Keratinocyte (primary cell): ENCODE measurements around the gene RUFY2. TPM values are rescaled to one million over a fixed set of nuclear protein-coding genes. Genes with fewer than 3 reads are reported as not detected.

Source experiments
- DNase-seq: peaks from one replicate; pipeline ENCODE4 v3.0.0-alpha.2; 2011; ENCODE audit warnings: low read depth, missing footprints, low spot score
- FAIRE-seq: peaks from 2 replicates; lab custom pipeline; 2011; peaks lifted over from hg19 to GRCh38; lab: Jason Lieb, UNC
- H2AFZ ChIP-seq: 2 replicates; pipeline ENCODE4 v1.6.0; 2012; ENCODE audit warnings: low read length, control low read depth, inconsistent platforms; ENCODE audit not compliant: control insufficient read depth
- H3K27ac ChIP-seq: 2 replicates; pipeline ENCODE4 v1.5.1; 2011; ENCODE audit warnings: low read length; ENCODE audit not compliant: control insufficient read depth, insufficient read depth
- H3K27me3 ChIP-seq: 3 replicates; pipeline ENCODE4 v1.6.0; 2011; ENCODE audit warnings: low read length; ENCODE audit not compliant: control insufficient read depth, insufficient read depth; ENCODE audit errors: extremely low read depth
- H3K36me3 ChIP-seq, 2 experiments: 2 replicates in 1 of 2; 3 replicates in 1 of 2; pipeline ENCODE4 v1.5.1; 2011; ENCODE audit warnings: low read length in 2 of 2, mild to moderate bottlenecking in 1 of 2; ENCODE audit not compliant: control insufficient read depth in 2 of 2, insufficient read depth in 2 of 2; ENCODE audit errors: extremely low read depth in 1 of 2
- H3K4me1 ChIP-seq: 3 replicates; pipeline ENCODE4 v1.5.1; 2011; ENCODE audit warnings: low read length; ENCODE audit not compliant: control insufficient read depth, insufficient read depth; ENCODE audit errors: extremely low read depth
- H3K4me2 ChIP-seq: 3 replicates; pipeline ENCODE4 v1.6.0; 2011; ENCODE audit warnings: low read depth, low read length; ENCODE audit not compliant: control insufficient read depth, insufficient read depth; ENCODE audit errors: extremely low read depth
- H3K4me3 ChIP-seq, 3 experiments: fragments of 200-600 bp in 1 of 3; sonication (generic) in 1 of 3; 2 replicates in 2 of 3; 3 replicates in 1 of 3; pipeline ENCODE4 v1.5.1; 2011 to 2016; ENCODE audit warnings: low read length in 3 of 3, mild to moderate bottlenecking in 3 of 3, control low read depth in 2 of 3, inconsistent platforms in 1 of 3, low read depth in 1 of 3, mixed read lengths in 1 of 3, mixed run types in 1 of 3, moderate library complexity in 1 of 3; ENCODE audit not compliant: control insufficient read depth in 2 of 3, insufficient read depth in 2 of 3; ENCODE audit errors: extremely low read depth in 1 of 3
- H3K79me2 ChIP-seq: 2 replicates; pipeline ENCODE4 v1.6.0; 2012; ENCODE audit warnings: low read length; ENCODE audit not compliant: control insufficient read depth, insufficient read depth
- H3K9ac ChIP-seq: 3 replicates; pipeline ENCODE4 v1.6.0; 2011; ENCODE audit warnings: low read length; ENCODE audit not compliant: control insufficient read depth, insufficient read depth; ENCODE audit errors: extremely low read depth
- H3K9me1 ChIP-seq: 3 replicates; pipeline ENCODE4 v1.6.0; 2011; ENCODE audit warnings: low read length; ENCODE audit not compliant: control insufficient read depth, insufficient read depth; ENCODE audit errors: extremely low read depth
- H3K9me3 ChIP-seq: 2 replicates; pipeline ENCODE4 v1.5.1; 2012; ENCODE audit warnings: low read depth, low read length; ENCODE audit not compliant: control insufficient read depth
- H4K20me1 ChIP-seq: 3 replicates; pipeline ENCODE4 v1.6.0; 2011; ENCODE audit warnings: low read length; ENCODE audit not compliant: control insufficient read depth, insufficient read depth; ENCODE audit errors: extremely low read depth
- CTCF ChIP-seq, 3 experiments: IDR thresholded peaks in 1 of 3; conservative IDR thresholded peaks in 1 of 3; optimal IDR thresholded peaks in 1 of 3; 2 replicates in 2 of 3; 3 replicates in 1 of 3; pipeline versions ENCODE3 to v1.5.1; 2011; ENCODE audit warnings: low read length in 3 of 3, mild to moderate bottlenecking in 3 of 3, moderate library complexity in 2 of 3, control low read depth in 1 of 3, inconsistent platforms in 1 of 3; ENCODE audit not compliant: insufficient read depth in 2 of 3; ENCODE audit errors: extremely low read depth in 1 of 3
- EZH2 ChIP-seq: IDR thresholded peaks from one replicate; pipeline ENCODE4 v1.6.1; 2012; ENCODE audit warnings: inconsistent platforms, mild to moderate bottlenecking, low read length, moderate library complexity
- dilution Hi-C: fragments of 300-500 bp; cut with MboI; formaldehyde crosslinking; loops from one replicate; pipeline ENCODE4 v1.7.0; 2020; ENCODE audit warnings: low sequenced_read_pairs; ENCODE audit not compliant: extremely low pct_ligation_motif_present
- polyA plus RNA-seq, 5 experiments: library from polyadenylated mRNA; depleted of rRNA in 3 of 5; stranded (reverse) in 3 of 5; stranded (forward) in 1 of 5; unstranded in 1 of 5; fragments of >200 nt; gene quantifications; 1 replicate in 1 of 5; 2 replicates in 3 of 5; 3 replicates in 1 of 5; pipeline versions ENCODE4 v1.2.1 to v1.2.3, GENCODE V29; 2011 to 2012; ENCODE audit warnings: missing spikeins in 2 of 5, low read depth in 1 of 5, low replicate concordance in 1 of 5

The RUFY2 gene
- polyA plus RNA-seq, 1 donor (not counting 4 experiments of a cell fraction or from before 2014, with no cell fraction given): 15.6 TPM

DNA sequence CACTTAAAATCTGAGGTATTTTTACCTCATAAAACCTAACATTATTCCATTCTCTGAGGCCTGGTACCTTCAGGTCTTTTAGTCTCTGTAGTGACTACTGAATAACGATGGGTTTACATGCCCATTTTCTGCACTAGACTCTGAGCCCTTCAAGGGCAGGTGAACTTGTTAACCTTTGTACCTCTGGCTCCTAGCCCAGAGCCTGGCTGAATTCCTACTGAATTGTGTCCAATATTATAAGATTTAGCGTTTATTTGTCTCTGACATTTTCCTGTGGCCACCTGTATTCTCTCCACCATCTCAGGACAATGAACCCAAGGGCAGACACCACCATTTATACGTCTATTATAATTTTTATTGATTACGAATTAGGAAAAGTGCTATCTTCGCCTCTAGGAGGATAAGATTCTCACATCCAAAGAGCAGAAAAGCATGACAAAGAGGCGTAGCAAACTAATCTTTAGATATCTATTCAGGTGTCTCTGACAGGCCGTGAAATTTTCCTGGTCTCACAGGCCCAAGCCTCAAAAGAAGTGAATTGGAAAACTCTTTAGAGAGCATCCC lies 103.1 kb downstream of the RUFY2 start:
- H3K27ac ChIP-seq: no peak overlapping the region

GRCh38 chr10:68302871-68303270 lies 104.2 kb downstream of the RUFY2 start:
- H3K36me3 ChIP-seq: no peaks in the 10 kb centered on the region
- no peaks in the 10 kb centered on the region for H3K9me1 ChIP-seq
- no peak overlapping the region for H2AFZ ChIP-seq
- H3K4me3 ChIP-seq: no peak overlapping the region
- no peaks in the 10 kb centered on the region for H3K79me2 ChIP-seq
- H3K27me3 ChIP-seq: no peaks in the 10 kb centered on the region
- dilution Hi-C loops: no loop called here
- no peak for FAIRE-seq
- no peak overlapping the region for H3K4me2 ChIP-seq
- DNase-seq: no peak
- H3K27ac ChIP-seq: no peak overlapping the region
- no peak for TF ChIP-seq EZH2
- H3K9me3 ChIP-seq: no peaks in the 10 kb centered on the region
- no peak overlapping the region for H3K9ac ChIP-seq
- no peaks in the 10 kb centered on the region for H3K4me1 ChIP-seq
- no peaks in the 10 kb centered on the region for H4K20me1 ChIP-seq

More for the DNA sequence above, 103.1 kb downstream of the RUFY2 start:
- no peaks in the 10 kb centered on the region for H3K9me3 ChIP-seq
- H3K9ac ChIP-seq: no peak overlapping the region
- H4K20me1 ChIP-seq: no peaks in the 10 kb centered on the region
- H3K79me2 ChIP-seq: no peaks in the 10 kb centered on the region
- no peak for TF ChIP-seq CTCF (optimal IDR thresholded peaks at IDR 0.05 in 1 of 3, IDR thresholded peaks at IDR 0.05 in 1 of 3, conservative IDR thresholded peaks at IDR 0.05 in 1 of 3; ENCODE audit: extremely low read depth in 1 of 3, insufficient read depth in 2 of 3, low read length in 3 of 3)
- no peak for TF ChIP-seq EZH2
- no peaks in the 10 kb centered on the region for H3K4me1 ChIP-seq
- no peak for DNase-seq
- dilution Hi-C loops: no loop called here
- no peaks in the 10 kb centered on the region for H3K27me3 ChIP-seq
- FAIRE-seq: no peak
- no peak overlapping the region for H3K4me3 ChIP-seq
- no peak overlapping the region for H2AFZ ChIP-seq
- no peaks in the 10 kb centered on the region for H3K9me1 ChIP-seq
- H3K36me3 ChIP-seq: no peaks in the 10 kb centered on the region
- no peak overlapping the region for H3K4me2 ChIP-seq

GRCh38 chr10:68302503-68302823 lies 104.6 kb downstream of the RUFY2 start:
- no peaks in the 10 kb centered on the region for H3K9me1 ChIP-seq
- no peak for TF ChIP-seq EZH2
- no peak for TF ChIP-seq CTCF (optimal IDR thresholded peaks at IDR 0.05 in 1 of 3, IDR thresholded peaks at IDR 0.05 in 1 of 3, conservative IDR thresholded peaks at IDR 0.05 in 1 of 3; ENCODE audit: extremely low read depth in 1 of 3, insufficient read depth in 2 of 3, low read length in 3 of 3)
- no peak overlapping the region for H3K4me2 ChIP-seq
- H3K36me3 ChIP-seq: no peaks in the 10 kb centered on the region
- no peaks in the 10 kb centered on the region for H3K79me2 ChIP-seq
- no peaks in the 10 kb centered on the region for H3K27me3 ChIP-seq
- dilution Hi-C loops: no loop called here
- no peaks in the 10 kb centered on the region for H3K9me3 ChIP-seq
- no peak overlapping the region for H2AFZ ChIP-seq
- no peak overlapping the region for H3K27ac ChIP-seq
- FAIRE-seq (no peak), DNase-seq (no peak)
- no peak overlapping the region for H3K9ac ChIP-seq
- no peak overlapping the region for H3K4me3 ChIP-seq
- no peaks in the 10 kb centered on the region for H3K4me1 ChIP-seq
- no peaks in the 10 kb centered on the region for H4K20me1 ChIP-seq
